IMR-90 (cell line): ENCODE measurements around the gene RNF212B.

Source experiments
- BHLHE40 ChIP-seq: fragments of 150-350 bp; IDR thresholded peaks from 2 replicates; pipeline ENCODE4 v1.6.1; 2016; ENCODE audit warnings: mild to moderate bottlenecking, low read depth, low read length
- CTCF ChIP-seq: conservative IDR thresholded peaks from 2 replicates; pipeline ENCODE4 v1.5.1; 2012; ENCODE audit warnings: mild to moderate bottlenecking, low read depth, low read length, improper control_type of control experiment
- POLR2A ChIP-seq: IDR thresholded peaks from 2 replicates; pipeline ENCODE4 v1.6.1; 2012; ENCODE audit warnings: mild to moderate bottlenecking, low read depth, low read length
- RFX5 ChIP-seq: IDR thresholded peaks from 2 replicates; pipeline ENCODE4 v1.8.0; 2012; ENCODE audit warnings: low read depth, mild to moderate bottlenecking, low read length, moderate library complexity

- TF ChIP-seq CTCF = no peak
- no peak for TF ChIP-seq POLR2A
- no peak for TF ChIP-seq RFX5
- no peak for TF ChIP-seq BHLHE40
Measured at GRCh38 chr14:23258256-23258655, 20.5 kb downstream of the RNF212B start.
